CD4-positive, alpha-beta T cell treated with Interleukin-21 for 1 hour (primary cell): ENCODE measurements around the gene WWOX.

Experiments used
- DNase-seq: peaks from one replicate; pipeline ENCODE4 v3.0.0-alpha.2; 2020

Gene WWOX

DNA sequence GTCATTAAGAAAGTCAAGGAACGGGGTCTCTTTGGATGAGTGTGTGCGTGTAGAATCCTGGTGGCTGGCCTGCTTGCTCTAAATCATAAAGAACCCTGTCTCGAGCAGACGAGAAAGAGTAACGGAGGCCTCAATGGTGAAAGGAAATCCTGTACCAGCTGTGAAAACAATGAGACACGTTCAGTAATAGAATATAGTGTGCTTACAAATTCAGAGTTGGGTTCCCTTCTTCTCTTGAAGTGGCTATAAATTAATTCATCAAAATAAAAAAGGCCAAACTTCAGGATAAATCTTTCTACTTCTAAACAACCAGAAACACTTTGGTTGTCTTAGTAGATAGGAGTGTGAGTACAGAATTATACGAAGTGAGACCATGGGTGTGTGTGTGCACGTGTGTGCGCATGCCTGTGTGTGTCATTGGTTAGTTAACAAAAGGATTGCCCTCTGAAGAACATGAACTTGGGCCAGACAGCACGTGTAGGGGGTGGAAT lies 48.5 kb downstream of the WWOX start:
- no peak for DNase-seq

DNA sequence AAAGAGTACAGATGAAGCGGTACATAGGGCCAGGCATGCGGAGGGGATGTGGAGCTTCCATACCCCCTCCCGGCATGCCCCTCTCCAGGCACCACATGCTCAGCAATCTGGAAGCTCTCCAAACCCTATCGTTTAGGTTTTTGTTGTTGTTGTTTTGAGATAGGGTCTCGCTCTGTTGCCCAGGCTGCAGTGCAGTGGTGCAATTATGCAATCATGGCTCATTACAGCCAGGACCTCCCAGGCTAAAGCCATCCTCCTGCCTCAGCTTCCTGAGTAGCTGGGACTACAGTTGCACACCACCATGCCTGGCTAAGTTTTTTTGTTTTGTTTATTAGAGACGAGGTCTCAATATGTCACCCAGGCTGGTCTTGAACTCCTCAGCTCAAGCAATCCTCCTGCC lies 50.8 kb downstream of the WWOX start:
- DNase-seq: no peak

- no peak for DNase-seq
These were observed 55.4 kb downstream of the WWOX start for GRCh38 chr16:78154729-78155461.

DNA sequence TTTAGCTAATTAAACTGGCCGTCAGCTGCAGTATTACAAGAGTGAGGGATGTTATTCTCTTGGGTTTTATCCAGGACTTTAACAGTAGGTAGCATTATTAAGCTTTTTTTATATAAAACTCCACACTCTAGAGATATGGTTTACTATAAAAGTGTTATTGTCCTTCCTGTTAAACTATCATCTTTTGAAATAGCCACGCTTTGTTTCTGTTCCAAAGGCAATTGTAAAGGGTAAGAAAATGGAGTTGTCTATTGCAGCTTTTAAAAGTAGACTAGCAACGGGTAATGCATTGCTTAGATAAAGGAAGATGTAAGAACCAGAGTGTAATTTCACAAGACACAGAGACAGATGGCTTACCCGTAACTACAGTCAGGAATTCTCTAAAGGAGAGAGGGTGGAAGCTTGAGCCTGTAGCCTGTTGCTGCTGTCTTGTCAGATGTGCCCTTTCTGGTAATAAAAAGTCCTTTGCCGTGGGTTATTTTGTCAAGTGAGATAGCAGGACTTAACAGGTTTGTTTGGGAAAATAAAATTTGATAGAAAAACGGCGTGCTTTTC lies 56.4 kb downstream of the WWOX start:
- DNase-seq: no peak

DNA sequence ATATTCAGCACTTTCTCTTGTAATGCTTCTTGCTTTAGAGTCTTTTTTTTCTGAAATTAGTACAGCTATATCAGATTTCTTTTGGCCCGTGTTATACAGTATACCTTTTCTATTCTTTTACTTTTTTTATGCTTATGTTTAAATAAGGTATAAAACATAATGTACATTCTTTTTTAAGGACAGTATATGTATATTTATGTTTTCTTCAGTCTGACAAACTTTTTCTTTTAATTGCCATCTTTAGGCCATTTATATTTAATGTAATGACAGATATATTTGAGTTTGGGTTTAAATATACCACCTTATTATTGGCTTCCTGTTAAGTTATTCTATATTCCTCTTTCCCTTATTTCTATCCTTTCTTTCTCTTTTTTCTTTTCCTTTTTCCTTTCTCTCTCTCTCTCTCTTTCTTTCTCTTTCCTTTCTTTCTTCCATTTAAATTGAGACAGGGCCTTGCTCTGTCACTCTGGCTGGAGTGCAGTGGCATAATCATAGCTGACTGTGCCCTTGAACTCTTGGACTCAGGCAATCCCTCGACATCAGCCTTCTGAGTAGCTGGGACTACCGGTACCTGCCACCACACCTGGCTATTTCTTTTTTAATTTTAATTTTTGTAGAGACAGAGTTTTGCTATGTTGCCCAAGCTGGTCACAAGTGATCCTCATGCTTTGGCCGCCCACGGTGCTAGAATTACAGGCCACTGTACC lies 61.7 kb downstream of the WWOX start:
- no peak for DNase-seq

- DNase-seq: no peak
These were observed 64.6 kb downstream of the WWOX start for GRCh38 chr16:78163772-78164670.

DNA sequence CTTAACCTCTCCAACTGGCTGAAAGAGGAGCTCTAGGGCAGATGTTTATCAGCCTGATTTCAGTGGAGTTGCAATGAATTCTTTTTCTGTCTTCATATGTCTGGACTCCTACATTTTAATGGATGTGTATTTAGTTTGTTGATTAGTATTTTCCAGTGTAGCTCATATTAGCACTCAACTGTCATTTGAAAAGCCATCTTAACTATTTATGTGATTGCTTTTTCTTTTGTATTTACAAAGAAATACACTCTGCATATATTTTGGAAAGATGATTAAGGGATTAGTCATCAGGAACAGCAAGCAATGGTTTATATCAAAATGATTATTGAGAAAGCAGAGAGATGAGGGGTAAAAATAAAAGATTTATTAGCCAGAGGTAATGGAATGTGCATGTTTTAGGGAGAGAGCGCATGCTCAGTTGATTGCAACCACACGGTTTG lies 71.1 kb downstream of the WWOX start:
- DNase-seq: no peak

- no peak for DNase-seq
These were observed 75.8 kb downstream of the WWOX start for GRCh38 chr16:78175287-78175686.

- DNase-seq: no peak
These were observed 77.0 kb downstream of the WWOX start for GRCh38 chr16:78176435-78176834.

- no peak for DNase-seq
These were observed 77.8 kb downstream of the WWOX start for GRCh38 chr16:78177218-78177617.

GRCh38 chr16:78177987-78178386 lies 78.5 kb downstream of the WWOX start:
- no peak for DNase-seq

DNA sequence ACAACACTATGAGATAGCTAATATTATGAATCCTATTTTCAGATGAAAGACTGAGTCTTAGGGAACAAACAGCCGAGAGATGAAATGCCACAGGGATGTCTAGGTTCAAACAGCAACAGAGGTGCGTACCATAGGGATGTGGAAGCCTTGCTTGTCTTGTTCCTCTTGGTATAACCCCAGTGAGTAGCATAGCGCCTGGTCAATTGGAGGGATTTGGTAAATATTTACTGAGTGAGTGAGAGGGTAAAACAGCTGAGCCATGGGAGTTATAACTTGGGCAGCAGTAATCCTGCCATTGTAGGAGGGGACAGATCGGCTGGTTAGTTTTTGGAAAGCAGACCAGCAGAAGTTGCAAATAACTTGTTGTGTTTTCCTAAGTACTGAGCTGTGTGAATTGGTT lies 80.2 kb downstream of the WWOX start:
- no peak for DNase-seq

DNA sequence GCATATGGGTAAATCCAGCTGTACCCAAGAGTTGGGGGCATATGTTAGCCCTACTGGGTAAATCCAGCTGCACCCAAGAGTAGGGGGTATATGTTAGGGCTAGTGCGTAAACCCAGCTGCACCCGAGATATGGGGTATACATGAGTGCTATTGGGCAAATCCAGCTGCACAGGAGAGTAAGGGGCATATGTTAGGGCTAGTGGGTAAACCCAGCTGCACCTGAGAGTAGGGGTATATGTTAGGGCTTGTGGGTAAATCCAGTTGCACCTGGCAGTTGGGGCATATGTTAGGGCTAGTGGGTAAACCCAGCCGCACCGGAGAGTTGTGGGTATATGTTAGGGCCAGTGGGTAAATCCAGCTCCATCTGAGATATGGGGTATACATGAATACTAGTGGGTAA lies 80.9 kb downstream of the WWOX start:
- DNase-seq: no peak

DNA sequence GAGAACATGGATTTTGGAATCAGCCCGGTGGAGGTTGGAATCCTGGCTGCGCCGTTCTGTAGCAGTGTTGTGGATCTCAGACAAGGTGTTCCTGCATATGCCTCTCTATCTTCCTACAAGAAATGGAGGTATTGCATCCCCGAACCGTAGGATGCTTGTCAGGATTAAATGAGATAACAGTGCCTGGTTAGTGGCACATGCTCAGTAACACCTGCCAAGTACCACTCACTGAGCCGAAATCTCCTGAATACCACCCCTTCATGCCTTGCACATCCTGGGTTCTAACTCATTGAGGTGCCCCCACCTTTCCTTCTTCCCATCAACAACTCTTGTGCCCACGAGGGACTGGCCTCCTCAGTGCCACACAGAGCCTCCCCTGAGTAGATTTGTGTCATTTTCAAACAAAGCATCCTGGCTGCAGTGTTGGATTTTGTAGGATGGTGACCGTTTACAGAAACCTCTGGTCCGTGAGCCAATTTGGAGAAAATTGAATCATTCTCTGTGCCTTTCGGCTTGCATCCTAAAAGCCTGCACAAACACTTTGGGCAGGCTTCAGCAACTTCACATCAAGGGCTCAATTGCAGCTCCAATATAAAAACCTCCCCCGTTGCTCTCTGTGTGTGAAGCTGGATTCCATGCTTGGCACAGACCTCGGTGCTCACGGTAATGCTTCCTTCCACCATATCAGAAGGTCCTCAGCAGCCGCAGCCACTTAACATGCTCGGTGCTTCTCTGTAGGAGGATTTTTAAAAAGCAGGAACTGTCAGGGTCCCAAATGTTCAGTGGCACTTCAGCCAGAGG lies 84.2 kb downstream of the WWOX start:
- no peak for DNase-seq

GRCh38 chr16:78184238-78185183 lies 85.1 kb downstream of the WWOX start:
- DNase-seq: no peak

GRCh38 chr16:78189121-78189520 lies 89.7 kb downstream of the WWOX start:
- DNase-seq: no peak

- DNase-seq: no peak
These were observed 93.5 kb downstream of the WWOX start for GRCh38 chr16:78192734-78193488.

GRCh38 chr16:78194948-78195347 lies 95.5 kb downstream of the WWOX start:
- DNase-seq: no peak

- DNase-seq: no peak
These were observed 96.3 kb downstream of the WWOX start for GRCh38 chr16:78195797-78196196.

- DNase-seq: no peak
These were observed 97.0 kb downstream of the WWOX start for GRCh38 chr16:78196502-78196901.
